Stimulated activated CD8-positive, alpha-beta memory T cell treated with anti-CD3 and anti-CD28 coated beads, Interleukin-15, amount 100 ng/mL, for 24 hours (primary cell): Measurements from ENCODE around the gene NUP210L.

Source experiments
- DNase-seq: peaks from one replicate; pipeline ENCODE4 v3.0.0-alpha.2; 2020; ENCODE audit warnings: low read depth

Gene NUP210L

DNA sequence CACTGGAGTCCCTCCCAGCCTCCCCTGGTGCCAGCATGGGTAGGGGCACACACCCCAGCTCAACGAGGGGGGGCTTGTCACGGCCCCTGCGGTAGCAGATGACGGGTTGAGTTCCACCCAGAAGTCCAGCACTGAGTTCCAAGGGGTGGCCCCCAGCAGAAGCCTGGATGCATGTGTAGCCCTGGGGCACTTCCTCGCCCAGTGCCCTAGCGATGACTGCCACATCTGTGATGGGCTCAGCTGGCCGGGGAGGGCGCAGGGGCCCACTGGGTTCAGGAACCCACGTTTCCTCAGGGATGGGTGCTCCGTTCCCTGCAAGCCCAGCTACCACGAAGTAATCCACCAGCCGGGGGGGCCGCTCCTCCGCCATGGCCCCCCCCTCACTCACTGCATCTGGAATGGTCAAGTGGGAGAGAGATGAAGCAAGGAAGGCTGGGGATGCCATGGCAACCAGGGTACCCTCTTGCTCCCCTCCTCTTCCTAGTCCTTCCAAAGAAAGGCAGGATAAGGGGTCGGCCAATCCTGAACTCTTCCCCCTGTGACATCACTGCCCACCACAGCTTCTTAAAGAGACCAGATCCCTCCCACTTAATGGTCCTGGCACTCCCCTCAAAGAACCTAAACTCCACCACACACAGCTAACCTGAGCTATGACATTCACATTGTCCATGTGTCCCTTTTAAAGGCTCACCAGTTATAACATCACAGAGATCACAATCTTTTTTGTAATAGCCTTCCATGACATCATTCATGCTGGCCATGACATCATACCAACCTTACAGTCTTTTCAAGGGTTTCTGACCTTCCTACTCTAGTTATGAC is 210.7 kb downstream of the NUP210L start:
- no peak for DNase-seq

DNA sequence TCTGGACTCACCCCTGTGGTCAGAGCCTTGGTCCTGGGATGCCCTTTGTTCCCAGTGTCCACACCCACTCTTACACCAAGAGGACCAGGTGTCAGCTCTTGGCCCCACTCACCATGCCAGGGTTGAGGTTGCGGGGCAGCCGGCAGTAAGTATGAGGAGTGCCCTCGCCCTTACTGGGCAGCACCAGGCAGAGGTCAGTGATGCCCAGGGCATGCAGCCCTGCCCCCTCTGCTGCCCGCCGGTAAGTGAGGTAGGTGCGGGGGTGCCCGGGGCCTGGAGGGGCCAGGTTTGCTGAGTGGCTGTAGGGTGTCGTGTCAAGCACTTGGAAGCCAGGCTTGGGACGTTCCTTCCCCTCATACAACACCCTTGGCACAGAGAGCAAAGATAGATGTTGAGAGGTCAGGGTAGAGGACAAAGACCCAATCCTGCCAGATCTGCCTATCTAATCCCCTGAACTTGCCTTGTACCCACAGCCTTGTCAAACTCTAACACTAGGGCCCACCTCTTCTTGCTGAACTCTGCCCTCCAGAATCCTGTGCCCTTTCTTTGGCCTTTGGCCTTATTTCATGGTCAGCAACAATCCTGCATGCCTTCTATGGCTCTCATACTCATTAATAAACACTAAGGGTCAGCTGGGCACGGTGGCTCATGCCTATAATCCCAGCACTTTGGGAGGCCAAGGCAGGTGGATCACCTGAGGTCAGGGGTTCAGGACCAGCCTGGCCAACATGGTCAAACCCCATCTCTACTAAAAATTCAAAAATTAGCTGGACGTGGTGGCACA is 211.9 kb downstream of the NUP210L start:
- DNase-seq, result no peak
